BE2C (cell line): ENCODE results near the gene NDUFA8.

Experiments used
- DNase-seq: peaks from one replicate; pipeline ENCODE4 v3.0.0-alpha.2; 2020
- H3K27me3 ChIP-seq: fragments of 250-450 bp; sonication (Bioruptor Pico); 2 replicates; pipeline ENCODE4 v1.5.1; 2020; ENCODE audit warnings: mild to moderate bottlenecking
- H3K36me3 ChIP-seq: fragments of 250-450 bp; sonication (Bioruptor Pico); 2 replicates; pipeline ENCODE4 v1.5.1; 2020; ENCODE audit warnings: mild to moderate bottlenecking
- H3K4me1 ChIP-seq: fragments of 250-450 bp; sonication (Bioruptor Pico); 2 replicates; pipeline ENCODE4 v1.5.1; 2020
- H3K4me3 ChIP-seq: 2 replicates; pipeline ENCODE4 v1.5.1; 2011; ENCODE audit warnings: low read depth, low read length
- H3K9me3 ChIP-seq: fragments of 250-450 bp; sonication (Bioruptor Pico); 2 replicates; pipeline ENCODE4 v1.5.1; 2020
- TF ChIP-seq, protein P1 (sequence below): IDR thresholded peaks from 2 replicates; pipeline ENCODE4 v1.5.1; 2012; ENCODE audit warnings: mild to moderate bottlenecking, low read depth, low read length

Gene NDUFA8

DNA sequence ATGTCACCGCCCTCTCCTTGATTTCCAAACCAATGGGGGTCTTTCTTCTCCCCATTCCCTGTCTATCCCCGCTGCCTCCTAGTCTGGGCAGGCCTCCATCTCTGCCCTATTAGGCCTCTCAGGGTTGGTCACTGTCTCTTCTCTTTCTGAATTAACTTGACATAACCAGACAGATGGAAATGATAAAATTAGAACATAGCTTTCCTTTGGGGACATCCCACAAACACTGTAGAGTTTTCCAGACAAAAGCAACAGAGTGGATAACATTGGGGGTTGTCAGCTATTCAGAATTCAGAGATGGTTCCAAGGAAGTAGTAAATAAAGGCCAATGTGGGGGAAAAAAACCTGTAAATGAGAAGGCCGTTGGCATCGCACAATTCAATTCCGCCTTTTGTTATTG is 44.5 kb upstream of the NDUFA8 start:
- no peak for DNase-seq
- TF ChIP-seq, protein P1, sequence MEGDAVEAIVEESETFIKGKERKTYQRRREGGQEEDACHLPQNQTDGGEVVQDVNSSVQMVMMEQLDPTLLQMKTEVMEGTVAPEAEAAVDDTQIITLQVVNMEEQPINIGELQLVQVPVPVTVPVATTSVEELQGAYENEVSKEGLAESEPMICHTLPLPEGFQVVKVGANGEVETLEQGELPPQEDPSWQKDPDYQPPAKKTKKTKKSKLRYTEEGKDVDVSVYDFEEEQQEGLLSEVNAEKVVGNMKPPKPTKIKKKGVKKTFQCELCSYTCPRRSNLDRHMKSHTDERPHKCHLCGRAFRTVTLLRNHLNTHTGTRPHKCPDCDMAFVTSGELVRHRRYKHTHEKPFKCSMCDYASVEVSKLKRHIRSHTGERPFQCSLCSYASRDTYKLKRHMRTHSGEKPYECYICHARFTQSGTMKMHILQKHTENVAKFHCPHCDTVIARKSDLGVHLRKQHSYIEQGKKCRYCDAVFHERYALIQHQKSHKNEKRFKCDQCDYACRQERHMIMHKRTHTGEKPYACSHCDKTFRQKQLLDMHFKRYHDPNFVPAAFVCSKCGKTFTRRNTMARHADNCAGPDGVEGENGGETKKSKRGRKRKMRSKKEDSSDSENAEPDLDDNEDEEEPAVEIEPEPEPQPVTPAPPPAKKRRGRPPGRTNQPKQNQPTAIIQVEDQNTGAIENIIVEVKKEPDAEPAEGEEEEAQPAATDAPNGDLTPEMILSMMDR = no peak
- Histone ChIP-seq H3K4me1 (no peaks in the 10 kb centered on the region), H3K4me3 (no peak overlapping the region), H3K9me3 (no peaks in the 10 kb centered on the region), H3K27me3 (no peaks in the 10 kb centered on the region), H3K36me3 (no peaks in the 10 kb centered on the region)

DNA sequence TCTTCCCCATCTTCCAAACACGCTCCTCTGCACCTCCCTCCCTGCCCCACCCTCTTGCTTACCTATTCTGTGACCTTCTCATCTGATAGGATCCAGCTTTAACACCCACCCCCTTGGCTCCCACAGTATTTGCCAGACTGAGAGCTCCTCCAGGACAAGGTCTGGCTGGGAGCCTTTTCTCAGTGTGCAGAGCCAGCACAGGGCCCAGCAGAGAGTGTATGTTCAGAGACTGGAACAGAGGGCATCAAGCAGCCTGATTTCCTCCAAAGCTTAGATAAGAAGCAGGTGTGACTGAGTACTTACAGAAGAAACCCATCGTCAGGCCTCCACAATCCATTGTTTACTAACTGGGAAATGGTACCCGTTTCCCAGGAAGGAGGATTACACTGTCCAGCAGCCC is 42.5 kb upstream of the NDUFA8 start:
- Histone ChIP-seq H3K4me1 (no peaks in the 10 kb centered on the region), H3K36me3 (no peaks in the 10 kb centered on the region), H3K27me3 (no peaks in the 10 kb centered on the region), H3K9me3 (no peaks in the 10 kb centered on the region), H3K4me3 (no peak overlapping the region)
- TF ChIP-seq, protein P1 = no peak
- DNase-seq = no peak

DNA sequence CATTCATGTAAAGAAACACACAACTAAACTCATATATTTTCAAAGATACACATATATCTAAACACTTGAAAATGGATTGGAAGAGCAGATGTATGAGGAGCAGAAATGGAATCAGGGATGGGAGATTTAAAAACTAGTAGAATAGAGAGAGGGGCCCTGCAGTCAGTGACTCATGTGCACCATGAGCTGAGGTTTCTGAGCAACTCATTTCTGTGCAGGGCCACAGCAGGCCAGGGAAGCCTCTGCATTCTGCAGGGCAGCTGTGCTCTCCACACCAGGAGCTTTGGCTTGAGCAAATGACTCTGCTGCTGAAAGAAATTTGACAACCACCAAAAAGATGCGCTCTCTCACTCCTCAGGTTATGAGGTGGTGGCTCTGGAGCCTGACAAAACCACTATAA is 42.1 kb upstream of the NDUFA8 start:
- Histone ChIP-seq H3K36me3 (no peaks in the 10 kb centered on the region), H3K4me3 (no peak overlapping the region), H3K9me3 (no peaks in the 10 kb centered on the region), H3K27me3 (no peaks in the 10 kb centered on the region), H3K4me1 (no peaks in the 10 kb centered on the region)
- no peak for DNase-seq
- TF ChIP-seq, protein P1 = no peak

DNA sequence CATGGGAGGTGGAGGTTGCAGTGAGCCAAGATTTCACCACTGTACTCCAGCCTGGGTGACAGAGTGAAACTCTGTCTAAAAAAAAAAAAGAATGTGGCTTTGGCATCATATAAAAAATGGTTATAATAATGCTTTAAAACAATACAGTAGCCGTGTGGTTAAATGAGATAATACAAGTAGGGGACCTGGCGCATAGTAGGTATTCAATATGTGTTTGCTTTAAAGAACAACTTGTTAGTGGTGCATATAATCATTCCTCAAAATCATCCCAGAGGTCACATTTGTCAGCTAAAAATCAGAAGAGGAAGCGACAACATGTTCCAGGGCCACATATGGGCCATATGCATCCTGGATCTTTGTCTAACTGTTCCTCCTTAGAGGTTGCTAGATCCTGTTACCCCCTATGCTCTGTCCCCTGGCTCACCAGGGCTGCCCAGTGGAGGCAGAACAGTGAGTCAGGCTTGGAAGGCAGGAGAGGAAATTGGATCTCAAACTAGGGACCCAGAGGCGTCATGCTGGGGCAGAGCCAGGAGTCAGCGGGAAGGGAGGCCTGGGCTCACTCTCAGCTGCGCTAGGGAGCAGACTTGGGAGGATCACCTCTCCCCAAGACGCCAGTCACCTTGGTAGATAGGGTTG is 41.5 kb upstream of the NDUFA8 start:
- no peak for DNase-seq
- TF ChIP-seq, protein P1 = no peak

DNA sequence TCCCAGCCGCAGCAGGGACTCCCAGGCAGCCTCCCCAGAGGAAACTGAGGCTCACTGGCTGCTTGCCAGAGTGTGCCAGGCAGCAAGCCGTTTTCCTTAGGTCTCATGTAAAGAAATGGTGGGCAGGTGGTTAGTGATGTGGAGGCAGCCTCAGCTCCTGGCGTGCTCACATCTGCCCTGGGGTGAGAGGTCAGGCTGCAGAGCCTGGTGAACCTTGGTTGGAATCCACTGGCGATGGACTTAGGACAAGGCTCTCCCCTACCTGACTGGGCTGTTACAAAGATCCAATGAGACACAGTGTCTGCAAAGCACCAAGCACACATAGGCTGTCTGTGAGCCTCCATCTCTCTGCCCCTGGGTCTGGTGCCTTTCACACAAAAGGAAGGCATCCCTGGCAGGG is 38.3 kb upstream of the NDUFA8 start:
- Histone ChIP-seq H3K4me3 (no peak overlapping the region), H3K27me3 (no peaks in the 10 kb centered on the region), H3K4me1 (no peaks in the 10 kb centered on the region), H3K36me3 (no peaks in the 10 kb centered on the region), H3K9me3 (no peaks in the 10 kb centered on the region)
- TF ChIP-seq, protein P1 = no peak
- DNase-seq = no peak

More for the DNA sequence above, 41.5 kb upstream of the NDUFA8 start:
- Histone ChIP-seq H3K4me1 (no peaks in the 10 kb centered on the region), H3K36me3 (no peaks in the 10 kb centered on the region), H3K4me3 (no peak overlapping the region), H3K27me3 (no peaks in the 10 kb centered on the region), H3K9me3 (no peaks in the 10 kb centered on the region)

DNA sequence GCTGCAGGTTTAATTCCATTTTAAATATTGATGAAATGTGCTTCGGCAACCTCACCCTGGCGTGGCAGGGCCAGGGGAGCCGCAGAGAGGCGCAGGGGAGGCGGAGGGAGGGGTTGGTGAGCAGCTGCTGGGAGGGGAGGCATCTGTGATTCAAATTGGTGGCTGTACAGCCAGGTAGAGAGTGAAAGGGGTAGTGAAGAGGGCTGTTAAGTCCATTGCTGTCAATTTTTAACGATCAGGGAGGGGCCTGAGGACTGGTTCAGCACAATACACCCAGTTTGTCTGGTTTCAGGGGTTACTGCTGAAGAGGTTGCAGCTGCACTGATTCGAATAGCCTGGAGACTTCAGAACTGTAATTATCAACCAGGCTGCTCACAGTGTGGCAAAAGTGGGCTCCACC is 37.8 kb upstream of the NDUFA8 start:
- DNase-seq = no peak
- Histone ChIP-seq H3K4me1 (no peaks in the 10 kb centered on the region), H3K9me3 (no peaks in the 10 kb centered on the region), H3K36me3 (no peaks in the 10 kb centered on the region), H3K4me3 (no peak overlapping the region), H3K27me3 (no peaks in the 10 kb centered on the region)
- TF ChIP-seq, protein P1 = no peak
